HepG2 (cell line): ENCODE data around the gene TUBB. TPM values are rescaled to one million over a fixed set of nuclear protein-coding genes. Genes with fewer than 3 reads are reported as not detected.

Experiments used
- HNF4G ChIP-seq, 2 experiments: sonication (generic) in 1 of 2; formaldehyde crosslinking in 1 of 2; IDR thresholded peaks; 2 replicates each; pipeline versions ENCODE4 v1.4.0 to v1.6.1; 2011 to 2020; ENCODE audit warnings: borderline replicate concordance in 2 of 2, low read depth in 2 of 2, mild to moderate bottlenecking in 2 of 2, low read length in 1 of 2, missing genetic modification reagents in 1 of 2, moderate library complexity in 1 of 2
- SALL2 ChIP-seq: sonication (generic); formaldehyde crosslinking; IDR thresholded peaks from 2 replicates; pipeline ENCODE4 v1.8.1; 2023; ENCODE audit warnings: mild to moderate bottlenecking, missing genetic modification reagents, inconsistent platforms
- TRIM24 ChIP-seq: sonication (generic); formaldehyde crosslinking; IDR thresholded peaks from 2 replicates; pipeline ENCODE4 v1.8.0; 2022; ENCODE audit warnings: mild to moderate bottlenecking, missing genetic modification reagents
- ZFP1 ChIP-seq: IDR thresholded peaks from 2 replicates; pipeline ENCODE4 v1.6.1; 2016
- ZNF510 ChIP-seq: sonication (generic); formaldehyde crosslinking; IDR thresholded peaks from 2 replicates; pipeline ENCODE4 v1.4.0; 2020; ENCODE audit warnings: low read depth, mild to moderate bottlenecking, missing genetic modification reagents
- ZNF644 ChIP-seq: IDR thresholded peaks from 2 replicates; pipeline ENCODE4 v1.6.1; 2016; ENCODE audit warnings: low read depth
- polyA plus RNA-seq, 8 experiments: library from polyadenylated mRNA; depleted of rRNA in 3 of 8; stranded (reverse) in 7 of 8; unstranded in 1 of 8; fragments of >200 nt; fragmentation: Illumina TruSeq in 4 of 8; extraction: Trizol in 4 of 8; gene quantifications; 2 replicates each; pipeline versions ENCODE4 v1.2.1 to v1.2.3, GENCODE V29; 2011 to 2016; ENCODE audit warnings: low read depth in 4 of 8, missing spikeins in 1 of 8, mixed read lengths in 1 of 8; ENCODE audit not compliant: insufficient read depth in 1 of 8
- total RNA-seq, 5 experiments: library from RNA; depleted of rRNA; stranded (reverse); fragments of >200 nt; fragmentation: Illumina TruSeq; extraction: Trizol; gene quantifications; 2 replicates each; pipeline ENCODE4 v1.2.3, GENCODE V29; 2016; ENCODE audit warnings: low read depth in 1 of 5
- TF ChIP-seq, protein P1 (sequence below): sonication (generic); formaldehyde crosslinking; IDR thresholded peaks from one replicate; pipeline ENCODE4 v1.5.1; 2020; ENCODE audit warnings: mild to moderate bottlenecking, missing genetic modification reagents; ENCODE audit errors: not compliant biosample characterization
- TF ChIP-seq, protein P2 (sequence below): sonication (generic); formaldehyde crosslinking; IDR thresholded peaks from 2 replicates; pipeline ENCODE4 v1.4.0; 2020; ENCODE audit warnings: missing genetic modification reagents, borderline replicate concordance

TUBB gene
- total and polyA plus RNA-seq, 2 of the 13 experiments (the other 11 are each of a cell fraction or from before 2014, with no cell fraction given), result 911 to 1,163 TPM

DNA sequence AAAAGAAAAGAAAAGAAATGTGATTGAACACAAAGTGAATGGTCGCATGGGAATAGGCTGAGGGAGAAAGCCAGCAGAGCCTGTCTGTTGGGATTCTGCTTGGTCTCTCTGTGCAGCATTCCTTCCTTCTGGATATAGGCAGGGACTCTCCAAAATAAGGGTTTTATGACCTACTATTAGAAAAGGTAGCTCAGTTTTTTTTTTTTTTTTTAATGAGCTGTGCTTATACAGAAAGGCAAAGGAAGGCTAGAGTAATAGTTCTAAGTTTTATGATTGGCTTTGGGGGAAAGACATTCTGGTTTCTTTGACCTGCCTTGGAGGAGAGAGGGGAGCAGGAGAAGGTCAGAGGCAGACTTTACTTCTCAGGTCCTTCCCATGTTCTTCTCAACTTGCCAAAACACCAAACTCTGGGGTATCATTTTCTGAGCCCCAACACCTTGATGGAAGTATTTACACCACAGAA lies 43.0 kb downstream of the TUBB start (continued):
- TF ChIP-seq SALL2 (CRISPR knock-in tag) (no peak; the same call in 1 of the 2 replicates), ZFP1 (CRISPR knock-in tag) (no peak), ZNF644 (CRISPR knock-in tag) (0 out of 2 replicates have a peak, but pooled peaks have one; percentile 61), TRIM24 (CRISPR knock-in tag) (0 out of 2 replicates have a peak, but pooled peaks have one; percentile 58), ZNF510 (CRISPR knock-in tag) (no peak), HNF4G (IDR thresholded peaks at IDR 0.05; ENCODE audit: borderline replicate concordance, low read depth, low read length) (no peak), HNF4G (CRISPR knock-in tag; IDR thresholded peaks at IDR 0.05; ENCODE audit: borderline replicate concordance, low read depth) (no peak)
- TF ChIP-seq, protein P1, sequence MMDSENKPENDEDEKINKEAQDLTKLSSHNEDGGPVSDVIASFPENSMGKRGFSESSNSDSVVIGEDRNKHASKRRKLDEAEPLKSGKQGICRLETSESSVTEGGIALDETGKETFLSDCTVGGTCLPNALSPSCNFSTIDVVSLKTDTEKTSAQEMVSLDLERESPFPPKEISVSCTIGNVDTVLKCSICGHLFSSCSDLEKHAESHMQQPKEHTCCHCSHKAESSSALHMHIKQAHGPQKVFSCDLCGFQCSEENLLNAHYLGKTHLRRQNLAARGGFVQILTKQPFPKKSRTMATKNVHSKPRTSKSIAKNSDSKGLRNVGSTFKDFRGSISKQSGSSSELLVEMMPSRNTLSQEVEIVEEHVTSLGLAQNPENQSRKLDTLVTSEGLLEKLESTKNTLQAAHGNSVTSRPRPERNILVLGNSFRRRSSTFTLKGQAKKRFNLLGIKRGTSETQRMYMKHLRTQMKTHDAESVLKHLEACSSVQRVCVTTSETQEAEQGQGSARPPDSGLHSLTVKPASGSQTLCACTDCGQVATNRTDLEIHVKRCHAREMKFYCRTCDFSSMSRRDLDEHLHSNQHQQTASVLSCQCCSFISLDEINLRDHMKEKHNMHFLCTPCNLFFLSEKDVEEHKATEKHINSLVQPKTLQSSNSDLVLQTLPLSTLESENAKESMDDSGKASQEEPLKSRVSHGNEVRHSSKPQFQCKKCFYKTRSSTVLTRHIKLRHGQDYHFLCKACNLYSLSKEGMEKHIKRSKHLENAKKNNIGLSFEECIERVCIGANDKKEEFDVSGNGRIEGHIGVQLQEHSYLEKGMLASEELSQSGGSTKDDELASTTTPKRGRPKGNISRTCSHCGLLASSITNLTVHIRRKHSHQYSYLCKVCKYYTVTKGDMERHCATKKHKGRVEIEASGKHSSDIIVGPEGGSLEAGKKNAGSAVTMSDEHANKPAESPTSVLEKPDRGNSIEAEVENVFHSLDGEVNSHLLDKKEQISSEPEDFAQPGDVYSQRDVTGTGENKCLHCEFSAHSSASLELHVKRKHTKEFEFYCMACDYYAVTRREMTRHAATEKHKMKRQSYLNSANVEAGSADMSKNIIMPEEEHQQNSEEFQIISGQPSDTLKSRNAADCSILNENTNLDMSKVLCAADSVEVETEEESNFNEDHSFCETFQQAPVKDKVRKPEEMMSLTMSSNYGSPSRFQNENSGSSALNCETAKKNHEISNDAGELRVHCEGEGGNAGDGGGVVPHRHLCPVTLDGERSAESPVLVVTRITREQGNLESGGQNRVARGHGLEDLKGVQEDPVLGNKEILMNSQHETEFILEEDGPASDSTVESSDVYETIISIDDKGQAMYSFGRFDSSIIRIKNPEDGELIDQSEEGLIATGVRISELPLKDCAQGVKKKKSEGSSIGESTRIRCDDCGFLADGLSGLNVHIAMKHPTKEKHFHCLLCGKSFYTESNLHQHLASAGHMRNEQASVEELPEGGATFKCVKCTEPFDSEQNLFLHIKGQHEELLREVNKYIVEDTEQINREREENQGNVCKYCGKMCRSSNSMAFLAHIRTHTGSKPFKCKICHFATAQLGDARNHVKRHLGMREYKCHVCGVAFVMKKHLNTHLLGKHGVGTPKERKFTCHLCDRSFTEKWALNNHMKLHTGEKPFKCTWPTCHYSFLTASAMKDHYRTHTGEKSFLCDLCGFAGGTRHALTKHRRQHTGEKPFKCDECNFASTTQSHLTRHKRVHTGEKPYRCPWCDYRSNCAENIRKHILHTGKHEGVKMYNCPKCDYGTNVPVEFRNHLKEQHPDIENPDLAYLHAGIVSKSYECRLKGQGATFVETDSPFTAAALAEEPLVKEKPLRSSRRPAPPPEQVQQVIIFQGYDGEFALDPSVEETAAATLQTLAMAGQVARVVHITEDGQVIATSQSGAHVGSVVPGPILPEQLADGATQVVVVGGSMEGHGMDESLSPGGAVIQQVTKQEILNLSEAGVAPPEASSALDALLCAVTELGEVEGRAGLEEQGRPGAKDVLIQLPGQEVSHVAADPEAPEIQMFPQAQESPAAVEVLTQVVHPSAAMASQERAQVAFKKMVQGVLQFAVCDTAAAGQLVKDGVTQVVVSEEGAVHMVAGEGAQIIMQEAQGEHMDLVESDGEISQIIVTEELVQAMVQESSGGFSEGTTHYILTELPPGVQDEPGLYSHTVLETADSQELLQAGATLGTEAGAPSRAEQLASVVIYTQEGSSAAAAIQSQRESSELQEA (CRISPR knock-in tag), result no peak
- TF ChIP-seq, protein P2, sequence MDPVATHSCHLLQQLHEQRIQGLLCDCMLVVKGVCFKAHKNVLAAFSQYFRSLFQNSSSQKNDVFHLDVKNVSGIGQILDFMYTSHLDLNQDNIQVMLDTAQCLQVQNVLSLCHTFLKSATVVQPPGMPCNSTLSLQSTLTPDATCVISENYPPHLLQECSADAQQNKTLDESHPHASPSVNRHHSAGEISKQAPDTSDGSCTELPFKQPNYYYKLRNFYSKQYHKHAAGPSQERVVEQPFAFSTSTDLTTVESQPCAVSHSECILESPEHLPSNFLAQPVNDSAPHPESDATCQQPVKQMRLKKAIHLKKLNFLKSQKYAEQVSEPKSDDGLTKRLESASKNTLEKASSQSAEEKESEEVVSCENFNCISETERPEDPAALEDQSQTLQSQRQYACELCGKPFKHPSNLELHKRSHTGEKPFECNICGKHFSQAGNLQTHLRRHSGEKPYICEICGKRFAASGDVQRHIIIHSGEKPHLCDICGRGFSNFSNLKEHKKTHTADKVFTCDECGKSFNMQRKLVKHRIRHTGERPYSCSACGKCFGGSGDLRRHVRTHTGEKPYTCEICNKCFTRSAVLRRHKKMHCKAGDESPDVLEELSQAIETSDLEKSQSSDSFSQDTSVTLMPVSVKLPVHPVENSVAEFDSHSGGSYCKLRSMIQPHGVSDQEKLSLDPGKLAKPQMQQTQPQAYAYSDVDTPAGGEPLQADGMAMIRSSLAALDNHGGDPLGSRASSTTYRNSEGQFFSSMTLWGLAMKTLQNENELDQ (CRISPR knock-in tag), result no peak
